Glomerular visceral epithelial cell (primary cell): ENCODE results near the gene PTPRN2.
"Not testable (repeated sequence)": the region's sequence is repeated elsewhere in the genome, so short reads cannot be mapped to it uniquely, and the experiment has no call there.

ENCODE experiments used
- DNase-seq: peaks from one replicate; pipeline ENCODE4 v3.0.0-alpha.2; 2016; ENCODE audit errors: extremely low spot score

PTPRN2 gene

GRCh38 chr7:158279539-158280447, 307.8 kb downstream of the PTPRN2 start:
- no peak for DNase-seq

GRCh38 chr7:158278745-158279320, 308.8 kb downstream of the PTPRN2 start:
- DNase-seq, result no peak

- no peak for DNase-seq
Observed at GRCh38 chr7:158277219-158278141, 310.1 kb downstream of the PTPRN2 start.

GRCh38 chr7:158276414-158277218, 311.0 kb downstream of the PTPRN2 start:
- DNase-seq, result no peak

DNA sequence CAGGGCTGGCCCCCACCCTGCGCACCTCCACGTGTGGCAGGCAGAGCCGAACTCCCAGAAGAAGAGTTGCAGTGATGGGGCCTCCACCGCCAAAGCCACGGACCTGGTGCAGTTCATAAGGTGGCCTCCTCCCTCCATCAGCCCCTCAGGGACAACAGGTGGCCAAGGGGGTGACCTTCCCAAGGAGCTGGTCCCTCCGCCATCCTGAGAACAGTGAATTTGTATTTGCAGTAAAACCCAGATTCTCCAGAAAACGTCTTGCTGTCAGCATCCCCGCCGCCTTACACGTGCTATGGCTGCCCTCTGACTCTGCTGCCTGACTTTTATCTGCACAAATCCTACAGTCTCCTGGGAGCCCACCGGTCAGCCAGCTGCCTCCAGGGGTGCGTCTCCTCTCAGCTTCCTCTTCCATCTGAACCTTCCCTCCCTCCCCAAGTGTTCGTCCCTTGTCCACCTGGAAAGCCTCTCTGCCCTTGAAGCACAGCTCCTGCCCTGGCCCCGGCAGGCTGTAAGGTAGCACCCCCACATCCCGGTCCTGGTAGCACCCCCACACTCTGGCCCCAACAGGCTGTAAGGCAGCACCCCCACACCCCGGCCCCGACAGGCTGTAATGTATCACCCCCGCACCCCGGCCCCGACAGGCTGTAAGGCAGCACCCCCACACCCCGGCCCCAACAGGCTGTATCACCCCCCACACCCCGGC, 311.8 kb downstream of the PTPRN2 start:
- DNase-seq, result no peak

- DNase-seq, result no peak
Observed at GRCh38 chr7:158274996-158275395, 312.6 kb downstream of the PTPRN2 start.

DNA sequence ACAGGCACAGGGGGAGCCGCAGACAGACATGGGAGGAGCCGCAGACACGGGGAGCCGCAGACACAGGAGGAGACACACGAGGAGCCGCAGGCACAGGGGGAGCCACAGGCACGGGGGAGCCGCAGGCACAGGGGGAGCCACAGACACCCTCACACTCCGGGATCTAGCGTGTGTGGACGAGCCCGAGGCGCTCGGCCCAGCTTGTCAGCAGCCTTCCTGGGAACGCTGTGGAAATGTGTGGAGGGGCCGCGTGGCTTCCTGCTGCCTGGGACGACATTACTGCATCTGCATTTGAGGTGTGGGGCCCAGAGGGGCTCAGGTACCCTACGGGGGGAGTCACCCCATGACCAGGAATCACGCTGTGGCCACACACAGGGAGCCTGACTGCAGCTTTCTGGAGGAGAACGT, 313.2 kb downstream of the PTPRN2 start:
- DNase-seq, result no peak

- not testable (repeated sequence) for DNase-seq
Observed at GRCh38 chr7:158273756-158274342, 313.8 kb downstream of the PTPRN2 start.

GRCh38 chr7:158273138-158273651, 314.4 kb downstream of the PTPRN2 start:
- DNase-seq, result no peak

DNA sequence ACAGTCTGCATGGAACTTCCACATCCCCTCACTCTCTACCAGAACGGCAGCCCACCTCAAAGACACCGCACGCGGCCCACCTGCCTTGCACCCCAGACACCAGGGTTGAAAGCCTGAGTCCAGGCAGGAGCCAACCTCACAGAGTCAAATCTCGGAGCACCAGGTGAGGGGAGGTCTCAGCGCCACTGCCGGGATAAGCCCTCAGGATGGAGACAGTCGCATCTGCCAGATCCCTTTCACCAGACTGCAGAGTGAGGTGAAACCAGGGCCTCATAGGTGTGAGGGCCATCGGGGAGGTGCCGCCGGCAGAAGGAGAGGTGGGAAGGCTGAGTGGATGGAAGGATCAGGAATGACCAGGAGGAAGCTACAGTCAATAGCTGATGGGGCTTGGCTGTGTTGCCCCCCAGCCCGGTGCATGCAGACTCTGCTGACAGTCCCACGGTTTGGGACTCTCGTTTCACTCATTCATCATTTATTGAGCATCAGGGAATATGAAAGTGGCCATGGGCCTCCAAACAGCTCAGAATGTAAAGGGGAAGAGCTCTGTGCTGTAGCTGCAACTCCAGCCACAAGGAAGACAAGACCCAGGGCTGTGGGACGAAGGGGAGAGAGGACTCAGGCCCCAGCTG, 315.0 kb downstream of the PTPRN2 start:
- no peak for DNase-seq

GRCh38 chr7:158272091-158272490, 315.5 kb downstream of the PTPRN2 start:
- no peak for DNase-seq

DNA sequence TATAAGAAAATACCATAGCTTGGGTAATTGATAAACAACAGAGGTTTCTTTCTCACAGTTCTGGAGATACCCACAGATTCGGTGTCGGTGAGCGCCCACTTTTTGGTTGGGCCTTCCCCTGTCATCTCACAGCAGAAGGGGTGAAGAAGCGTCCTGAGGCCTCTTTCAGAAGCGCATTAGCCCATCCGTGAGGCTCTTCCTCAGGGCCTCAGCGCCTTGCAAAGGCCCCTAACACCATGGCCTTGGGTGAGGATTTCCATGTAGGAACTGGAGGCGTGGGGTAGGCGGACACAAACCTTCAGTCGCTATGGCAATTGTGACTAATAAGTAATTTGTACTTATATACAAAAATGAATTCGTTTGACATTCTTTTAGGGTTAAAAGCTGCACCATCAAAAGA, 316.0 kb downstream of the PTPRN2 start:
- DNase-seq, result no peak

GRCh38 chr7:158270856-158271413, 316.7 kb downstream of the PTPRN2 start:
- no peak for DNase-seq

- DNase-seq, result no peak
Observed at GRCh38 chr7:158270106-158270775, 317.4 kb downstream of the PTPRN2 start.

DNA sequence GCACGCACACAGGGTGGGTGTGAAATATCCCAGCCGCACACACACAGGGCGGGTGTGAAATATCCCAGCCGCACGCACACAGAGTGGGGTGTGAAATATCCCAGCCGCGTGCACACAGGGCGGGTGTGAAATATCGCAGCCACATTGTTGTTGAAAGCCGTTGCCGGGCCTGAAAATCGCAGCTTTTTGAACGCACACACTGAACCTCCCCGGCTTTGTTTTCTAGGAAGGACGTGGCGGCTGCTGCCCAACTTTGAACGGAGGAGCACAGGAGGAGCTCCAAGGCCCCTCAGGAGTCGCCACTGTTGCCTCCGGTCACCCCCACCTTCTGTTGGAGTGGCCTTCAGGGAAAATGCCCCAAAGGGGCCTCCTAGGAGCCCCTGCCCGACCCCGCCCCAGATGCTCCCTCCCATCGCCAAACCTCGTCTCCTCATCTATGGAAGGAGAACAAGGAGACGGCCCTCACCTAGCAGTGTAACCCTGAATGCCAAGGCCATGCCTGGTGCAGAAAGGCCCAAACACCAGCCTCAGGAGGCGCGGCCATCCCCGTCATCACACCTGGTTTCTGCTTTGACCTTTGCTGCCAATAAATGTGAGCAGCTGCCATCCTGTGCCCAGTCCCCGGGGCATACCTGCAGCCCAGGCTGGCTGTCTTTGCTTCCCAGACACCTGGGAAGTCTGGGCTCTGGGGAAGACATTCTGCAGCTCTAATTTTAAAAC, 318.6 kb downstream of the PTPRN2 start:
- no peak for DNase-seq

- DNase-seq, result no peak
Observed at GRCh38 chr7:158267742-158268435, 319.7 kb downstream of the PTPRN2 start.
